Measurements from ENCODE around the gene CACNB1.

GRCh38 chr17:39195568-39196160 is 1.8 kb downstream of the CACNB1 start:
- TF ChIP-seq CTCF (optimal IDR thresholded peaks at IDR 0.05 in 1 of 3, IDR thresholded peaks at IDR 0.05 in 1 of 3, conservative IDR thresholded peaks at IDR 0.05 in 1 of 3; ENCODE audit: extremely low read depth in 1 of 3, insufficient read depth in 2 of 3, low read length in 3 of 3) (no peak), EZH2 (IDR thresholded peaks at IDR 0.05; ENCODE audit: low read length) (no peak)

All from keratinocyte (primary cell).